Karpas-422 (cell line): Measurements from ENCODE around the gene NVL. TPM values are rescaled to one million over a fixed set of nuclear protein-coding genes. Genes with fewer than 3 reads are reported as not detected.
"Not testable (repeated sequence)": the region's sequence is repeated elsewhere in the genome, so short reads cannot be mapped to it uniquely, and the experiment has no call there.

ENCODE experiments used
- DNase-seq: peaks from one replicate; pipeline ENCODE4 v3.0.0-alpha.2; 2015
- H2AFZ ChIP-seq: fragments of 200-600 bp; sonication (generic); 2 replicates; pipeline ENCODE4 v1.6.1; 2014; ENCODE audit warnings: antibody characterized with exemption, low read length, mixed read lengths
- H3K27ac ChIP-seq: fragments of 200-600 bp; sonication (generic); 2 replicates; pipeline ENCODE4 v1.5.1; 2014; ENCODE audit warnings: mild to moderate bottlenecking, low read length, moderate library complexity
- H3K27me3 ChIP-seq: fragments of 200-600 bp; sonication (generic); 2 replicates; pipeline ENCODE4 v1.6.1; 2014; ENCODE audit warnings: low read length, mixed read lengths
- H3K36me3 ChIP-seq: fragments of 200-600 bp; sonication (generic); 2 replicates; pipeline ENCODE4 v1.6.1; 2014; ENCODE audit warnings: low read length, mixed read lengths; ENCODE audit not compliant: insufficient read depth
- H3K4me1 ChIP-seq: fragments of 200-600 bp; sonication (generic); 2 replicates; pipeline ENCODE4 v1.6.1; 2014; ENCODE audit warnings: mild to moderate bottlenecking, low read length, mixed read lengths
- H3K4me2 ChIP-seq: fragments of 200-600 bp; sonication (generic); 2 replicates; pipeline ENCODE4 v1.6.1; 2014; ENCODE audit warnings: low read length, low read depth, mild to moderate bottlenecking; ENCODE audit not compliant: poor library complexity, severe bottlenecking
- H3K4me3 ChIP-seq: fragments of 200-600 bp; sonication (generic); 2 replicates; pipeline ENCODE4 v1.5.1; 2014; ENCODE audit warnings: mild to moderate bottlenecking, antibody characterized with exemption, low read length, mixed read lengths
- H3K79me2 ChIP-seq: fragments of 200-600 bp; sonication (generic); 2 replicates; pipeline ENCODE4 v1.6.1; 2014; ENCODE audit warnings: mild to moderate bottlenecking, low read length, mixed read lengths
- H3K9ac ChIP-seq: fragments of 200-600 bp; sonication (generic); 2 replicates; pipeline ENCODE4 v1.6.0; 2014; ENCODE audit warnings: low read length
- H3K9me2 ChIP-seq: fragments of 200-600 bp; sonication (generic), shearing (Covaris generic); replicated peaks from 2 replicates; pipeline ENCODE4 v1.6.0; 2014; ENCODE audit warnings: mild to moderate bottlenecking, low read length, moderate library complexity; ENCODE audit not compliant: insufficient read depth
- H3K9me3 ChIP-seq: fragments of 300-700, 200-600 bp; sonication (generic); 2 replicates; pipeline ENCODE4 v1.6.1; 2014; ENCODE audit warnings: low read length, mixed read lengths
- H4K20me1 ChIP-seq: fragments of 200-600 bp; sonication (generic); 2 replicates; pipeline ENCODE4 v1.6.1; 2014; ENCODE audit warnings: mild to moderate bottlenecking, antibody characterized with exemption, low read length, low read depth; ENCODE audit not compliant: insufficient read depth
- total RNA-seq: library from RNA; depleted of rRNA; stranded (reverse); fragments of >200 nt; shearing (Covaris generic); gene quantifications from 2 replicates; pipeline ENCODE4 v1.2.3, GENCODE V29; 2014; ENCODE audit warnings: low replicate concordance

Gene NVL
- total RNA-seq, 1 experiment from 2014 or later: 27.1 TPM

DNA sequence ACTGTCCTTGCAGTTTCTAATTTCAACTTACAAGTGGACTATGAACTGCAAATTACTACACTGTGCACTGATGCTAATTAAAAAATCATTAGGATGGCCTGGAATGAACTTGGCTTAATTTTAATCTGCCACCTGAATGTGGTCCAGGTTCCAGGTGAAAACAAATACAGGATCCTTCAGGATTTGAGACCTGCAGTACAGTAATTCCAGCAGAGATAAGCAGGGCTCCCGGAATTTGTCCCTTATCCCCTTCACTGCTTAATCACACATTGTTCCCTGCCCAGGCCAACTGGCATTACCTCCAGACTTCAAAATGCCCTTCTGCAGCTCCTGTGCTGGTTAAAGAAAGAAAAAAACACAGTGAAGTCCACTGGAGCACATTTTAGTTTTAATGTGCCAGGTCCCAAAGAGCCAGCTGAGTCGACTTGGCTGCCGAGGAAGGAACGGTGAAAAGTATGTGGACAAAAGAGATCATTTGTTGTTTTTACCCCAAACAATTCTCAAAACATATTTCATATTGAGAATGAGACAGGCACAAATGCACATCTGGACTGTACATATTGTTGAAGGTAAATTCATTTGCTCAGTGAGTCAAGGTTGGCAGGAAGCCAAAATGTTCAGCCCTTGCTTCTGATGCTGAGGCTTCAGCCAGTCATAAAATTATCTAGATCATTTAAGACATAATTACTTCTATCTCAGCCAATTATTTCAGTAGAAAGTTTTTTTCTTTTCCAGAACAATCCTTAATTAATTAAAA, 118.6 kb downstream of the NVL start:
- no peak overlapping the region for H3K27ac ChIP-seq
- no peak overlapping the region for H2AFZ ChIP-seq
- H3K4me2 ChIP-seq: no peak overlapping the region

DNA sequence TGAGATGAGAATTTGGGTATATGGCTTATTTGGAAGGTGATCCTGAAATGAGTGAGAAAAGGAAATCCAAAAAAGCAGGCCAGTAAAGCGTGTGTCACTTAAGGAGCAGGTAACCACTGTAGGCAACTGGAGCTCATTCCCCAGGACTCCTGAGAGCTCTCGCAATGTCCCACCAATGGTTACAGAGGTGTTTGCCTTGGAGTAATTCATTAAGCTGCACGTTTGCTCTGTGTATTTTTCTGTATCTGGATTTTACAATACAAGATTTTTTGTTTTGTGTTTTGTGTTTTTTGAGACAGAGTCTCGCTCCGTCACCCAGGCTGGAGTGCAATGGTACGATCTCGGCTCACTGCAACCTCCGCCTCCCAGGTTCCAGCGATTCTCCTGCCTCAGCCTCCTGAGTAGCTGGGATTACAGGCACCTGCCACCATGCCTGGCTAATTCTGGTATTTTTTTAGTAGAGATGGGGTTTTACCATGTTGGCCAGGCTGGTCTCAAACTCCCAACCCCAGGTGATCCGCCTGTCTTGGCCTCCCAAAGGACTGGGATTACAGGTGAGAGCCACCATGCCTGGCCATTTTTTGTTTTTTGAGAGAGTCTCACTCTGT, 123.9 kb downstream of the NVL start:
- not testable (repeated sequence) for H3K36me3 ChIP-seq, H3K9me3 ChIP-seq, H3K9me2 ChIP-seq, H2AFZ ChIP-seq, H3K4me2 ChIP-seq, H3K27ac ChIP-seq, H3K9ac ChIP-seq, H3K79me2 ChIP-seq, H3K27me3 ChIP-seq, H3K4me3 ChIP-seq, H4K20me1 ChIP-seq
- DNase-seq: peak; percentile 17
- peaks cover 23% of the 10 kb centered on the region for H3K4me1 ChIP-seq

More for the DNA sequence above, 118.6 kb downstream of the NVL start:
- no peaks in the 10 kb centered on the region for H3K79me2 ChIP-seq
- no peaks in the 10 kb centered on the region for H3K9me2 ChIP-seq
- no peaks in the 10 kb centered on the region for H3K27me3 ChIP-seq
- H3K9ac ChIP-seq: no peak overlapping the region
- no peaks in the 10 kb centered on the region for H4K20me1 ChIP-seq
- H3K36me3 ChIP-seq: no peaks in the 10 kb centered on the region
- H3K9me3 ChIP-seq: no peaks in the 10 kb centered on the region
- peak; percentile 56 for DNase-seq
- H3K4me3 ChIP-seq: no peak overlapping the region
- peaks cover 5% of the 10 kb centered on the region; the same call in 1 of the 2 replicates for H3K4me1 ChIP-seq

DNA sequence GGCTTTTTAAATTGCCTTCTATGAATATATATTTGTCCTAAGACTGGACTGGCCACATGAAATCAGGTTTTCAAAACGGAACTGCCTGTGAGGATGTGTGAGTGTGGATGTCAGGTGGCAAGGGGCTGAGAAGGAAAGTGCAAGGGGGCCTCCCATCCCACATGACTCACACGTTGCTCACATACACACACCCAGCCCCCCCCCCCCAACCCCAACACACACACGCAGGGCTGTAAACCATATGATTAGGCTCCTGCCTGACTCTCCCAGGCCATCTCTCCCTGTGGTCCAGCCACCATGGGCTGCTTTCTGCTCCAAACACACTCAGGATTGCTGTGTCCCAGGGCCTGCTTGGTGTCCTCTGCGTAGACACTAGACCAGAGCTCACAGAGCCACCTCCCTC, 124.5 kb downstream of the NVL start:
- H4K20me1 ChIP-seq: no peaks in the 10 kb centered on the region
- H3K4me1 ChIP-seq: peaks cover 26% of the 10 kb centered on the region
- no peaks in the 10 kb centered on the region for H3K79me2 ChIP-seq
- H3K27me3 ChIP-seq: no peaks in the 10 kb centered on the region
- H3K4me3 ChIP-seq: no peak overlapping the region
- no peaks in the 10 kb centered on the region for H3K36me3 ChIP-seq
- H3K27ac ChIP-seq: no peak overlapping the region
- H3K9ac ChIP-seq: no peak overlapping the region
- no peak overlapping the region for H2AFZ ChIP-seq
- no peak overlapping the region for H3K4me2 ChIP-seq
- no peaks in the 10 kb centered on the region for H3K9me3 ChIP-seq
- H3K9me2 ChIP-seq: no peaks in the 10 kb centered on the region
- peak; percentile 39 for DNase-seq

DNA sequence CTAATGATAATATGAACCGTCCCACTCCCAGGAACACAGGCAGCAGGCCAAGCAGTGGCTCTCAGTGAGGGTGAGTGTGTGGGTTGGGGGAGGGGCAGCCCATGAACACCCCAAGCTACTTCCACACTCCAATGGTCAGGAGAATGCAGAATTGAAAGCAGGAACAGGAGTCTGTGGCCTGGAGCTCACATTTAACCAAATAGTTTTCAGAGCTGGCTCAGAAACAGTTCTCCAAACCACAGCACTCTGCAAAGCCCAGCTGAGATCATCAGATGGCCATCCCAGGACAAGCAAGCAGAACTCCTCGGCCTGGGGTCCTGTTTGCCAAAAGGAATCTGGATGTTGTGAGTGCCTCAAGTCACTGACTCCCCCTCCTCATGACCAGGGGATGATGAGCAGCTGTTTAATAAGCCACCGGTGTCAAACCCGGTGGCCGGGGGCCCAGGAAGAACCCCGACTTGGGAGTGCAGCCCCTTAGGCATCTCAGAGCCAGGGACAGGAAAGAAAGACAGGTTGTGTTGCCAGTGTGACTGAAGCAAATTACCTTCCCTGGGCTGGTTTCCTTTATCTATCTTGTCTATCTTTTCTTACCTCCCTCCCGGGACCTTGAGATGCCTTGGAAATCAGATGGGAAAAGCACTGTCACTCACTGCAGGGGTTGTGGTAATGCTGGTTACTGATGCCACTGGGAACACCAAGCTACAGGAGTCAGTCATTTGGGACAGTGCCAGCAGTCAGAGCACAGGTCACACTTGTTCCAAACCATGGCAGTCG, 126.5 kb downstream of the NVL start:
- H4K20me1 ChIP-seq: no peaks in the 10 kb centered on the region
- H3K9me3 ChIP-seq: no peaks in the 10 kb centered on the region
- no peaks in the 10 kb centered on the region for H3K79me2 ChIP-seq
- no peak overlapping the region for H2AFZ ChIP-seq
- H3K9me2 ChIP-seq: no peaks in the 10 kb centered on the region
- no peak overlapping the region for H3K4me3 ChIP-seq
- no peak overlapping the region for H3K27ac ChIP-seq
- H3K4me1 ChIP-seq: peaks cover 26% of the 10 kb centered on the region
- H3K27me3 ChIP-seq: no peaks in the 10 kb centered on the region
- no peak overlapping the region for H3K9ac ChIP-seq
- H3K4me2 ChIP-seq: peak overlapping the region; percentile 20
- no peaks in the 10 kb centered on the region for H3K36me3 ChIP-seq
- peak; percentile 60 for DNase-seq

DNA sequence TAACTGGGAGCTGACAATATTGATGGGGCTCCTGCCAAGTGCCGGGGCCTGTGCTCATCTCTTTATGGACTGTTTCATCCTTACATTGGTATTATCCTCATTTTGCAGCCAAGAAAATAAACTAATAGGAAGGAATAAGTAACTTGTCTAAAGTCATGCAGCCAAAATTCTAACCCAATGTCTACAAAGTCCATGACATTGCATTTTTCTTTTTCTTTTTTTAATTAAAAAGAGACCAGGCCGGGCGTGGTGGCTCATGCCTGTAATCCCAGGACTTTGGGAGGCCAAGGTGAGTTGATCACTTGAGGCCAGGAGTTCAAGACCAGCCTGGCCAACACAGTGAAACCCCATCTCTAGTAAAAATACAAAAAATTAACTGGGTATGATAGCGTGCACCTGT, 128.1 kb downstream of the NVL start:
- no peak overlapping the region for H3K9ac ChIP-seq
- no peaks in the 10 kb centered on the region for H3K79me2 ChIP-seq
- H3K27ac ChIP-seq: no peak overlapping the region
- no peak for DNase-seq
- no peaks in the 10 kb centered on the region for H4K20me1 ChIP-seq
- no peaks in the 10 kb centered on the region for H3K36me3 ChIP-seq
- no peaks in the 10 kb centered on the region for H3K9me3 ChIP-seq
- H3K27me3 ChIP-seq: no peaks in the 10 kb centered on the region
- H3K4me1 ChIP-seq: peaks cover 26% of the 10 kb centered on the region
- H2AFZ ChIP-seq: no peak overlapping the region
- H3K9me2 ChIP-seq: no peaks in the 10 kb centered on the region
- no peak overlapping the region for H3K4me3 ChIP-seq
- no peak overlapping the region for H3K4me2 ChIP-seq

DNA sequence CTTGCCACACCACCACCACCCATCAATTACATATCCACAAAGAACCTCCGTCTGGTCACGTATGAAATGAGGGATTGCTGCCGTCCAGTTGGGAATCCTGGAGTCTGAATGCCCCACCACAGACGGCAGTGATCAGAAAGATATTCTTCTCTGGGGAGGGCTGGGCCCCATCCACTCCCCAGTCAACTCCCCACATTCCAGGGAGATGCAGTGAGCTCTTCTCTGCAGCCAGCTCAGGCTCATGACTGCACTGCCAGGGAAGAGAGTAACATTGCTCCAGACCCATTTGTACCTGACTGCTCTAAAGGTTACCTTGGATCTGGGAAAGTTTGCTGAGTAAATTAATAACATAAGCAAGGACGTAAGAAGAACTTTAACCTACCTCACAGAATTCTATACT, 128.6 kb downstream of the NVL start:
- H3K79me2 ChIP-seq: no peaks in the 10 kb centered on the region
- H4K20me1 ChIP-seq: no peaks in the 10 kb centered on the region
- no peak overlapping the region for H3K4me2 ChIP-seq
- peak; percentile 35 for DNase-seq
- H3K36me3 ChIP-seq: no peaks in the 10 kb centered on the region
- no peak overlapping the region for H3K27ac ChIP-seq
- H3K9me3 ChIP-seq: no peaks in the 10 kb centered on the region
- no peaks in the 10 kb centered on the region for H3K9me2 ChIP-seq
- H3K27me3 ChIP-seq: no peaks in the 10 kb centered on the region
- H2AFZ ChIP-seq: no peak overlapping the region
- H3K4me3 ChIP-seq: no peak overlapping the region
- H3K9ac ChIP-seq: no peak overlapping the region
- peaks cover 26% of the 10 kb centered on the region for H3K4me1 ChIP-seq

DNA sequence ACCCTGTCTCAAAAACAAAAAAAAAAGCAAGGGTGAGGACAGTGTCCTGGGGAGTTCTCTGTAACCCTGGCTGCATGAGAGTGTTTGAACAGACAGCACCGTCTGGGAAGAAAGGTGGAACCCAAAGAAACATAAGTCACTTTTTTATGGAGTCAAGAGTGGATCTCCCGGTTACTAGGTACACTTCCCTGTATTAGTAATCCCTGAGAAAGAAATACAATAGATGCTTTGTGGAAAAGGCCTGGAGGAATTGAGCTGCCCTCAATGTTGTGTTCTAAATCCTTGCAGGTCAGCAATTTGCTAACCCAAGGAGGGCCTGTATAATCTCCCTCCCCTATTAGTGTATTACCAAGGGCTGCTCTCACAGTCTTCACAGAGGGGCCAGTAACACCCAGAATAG, 130.3 kb downstream of the NVL start:
- H2AFZ ChIP-seq: no peak overlapping the region
- H3K27ac ChIP-seq: no peak overlapping the region
- H3K9me3 ChIP-seq: no peaks in the 10 kb centered on the region
- H3K4me3 ChIP-seq: no peak overlapping the region
- H3K79me2 ChIP-seq: no peaks in the 10 kb centered on the region
- no peaks in the 10 kb centered on the region for H3K27me3 ChIP-seq
- H3K36me3 ChIP-seq: no peaks in the 10 kb centered on the region
- DNase-seq: peak; percentile 36
- H3K4me1 ChIP-seq: peaks cover 23% of the 10 kb centered on the region
- no peak overlapping the region for H3K4me2 ChIP-seq
- H3K9ac ChIP-seq: no peak overlapping the region
- H4K20me1 ChIP-seq: no peaks in the 10 kb centered on the region
- H3K9me2 ChIP-seq: no peaks in the 10 kb centered on the region

DNA sequence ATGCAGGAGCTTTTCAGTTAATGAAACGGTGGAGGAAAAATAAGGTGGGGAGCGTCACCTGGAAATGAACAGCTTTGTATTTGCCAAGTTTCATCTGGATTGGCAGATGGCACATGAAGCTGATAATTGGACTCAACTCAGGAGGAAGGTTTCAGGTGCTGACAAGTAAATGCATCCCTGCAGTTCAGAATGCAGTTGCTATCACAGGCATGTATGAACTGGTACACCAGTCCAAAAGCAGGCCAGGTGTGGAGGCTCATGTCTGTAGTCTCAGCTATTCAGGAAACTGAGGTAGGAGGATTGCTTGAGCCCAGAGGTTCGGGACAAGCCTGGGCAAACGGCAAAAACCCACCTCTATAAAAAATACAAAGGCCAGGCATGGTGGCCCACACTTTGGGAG, 131.4 kb downstream of the NVL start:
- H3K27ac ChIP-seq: no peak overlapping the region
- no peak overlapping the region for H2AFZ ChIP-seq
- H3K9me3 ChIP-seq: no peaks in the 10 kb centered on the region
- 0 out of 2 replicates have a peak, but pooled peaks cover under 1% of the 10 kb centered on the region for H3K36me3 ChIP-seq
- no peak overlapping the region for H3K9ac ChIP-seq
- no peaks in the 10 kb centered on the region for H3K27me3 ChIP-seq
- no peaks in the 10 kb centered on the region for H3K79me2 ChIP-seq
- no peak overlapping the region for H3K4me2 ChIP-seq
- H3K4me1 ChIP-seq: peaks cover 14% of the 10 kb centered on the region
- no peaks in the 10 kb centered on the region for H4K20me1 ChIP-seq
- H3K9me2 ChIP-seq: no peaks in the 10 kb centered on the region
- DNase-seq: no peak
- no peak overlapping the region for H3K4me3 ChIP-seq
